ENCODE results near the gene HAUS8.

The HAUS8 gene

GRCh38 chr19:17075864-17076542, 751 bp upstream of the HAUS8 start:
- ATAC-seq, result no peak

GRCh38 chr19:17074634-17075034, 618 bp downstream of the HAUS8 start:
- ATAC-seq, result no peak

- ATAC-seq, result no peak
Measured at GRCh38 chr19:17073869-17074633, 1.2 kb downstream of the HAUS8 start.

- no peak for ATAC-seq
Measured at GRCh38 chr19:17070912-17071311, 4.3 kb downstream of the HAUS8 start.

GRCh38 chr19:17070421-17070820, 4.8 kb downstream of the HAUS8 start:
- no peak for ATAC-seq

GRCh38 chr19:17069193-17069592, 6.1 kb downstream of the HAUS8 start:
- no peak for ATAC-seq

GRCh38 chr19:17063428-17063827, 11.8 kb downstream of the HAUS8 start:
- peak; percentile 70 to 81 for ATAC-seq

- no peak for ATAC-seq
Measured at GRCh38 chr19:17061691-17062090, 13.6 kb downstream of the HAUS8 start.

GRCh38 chr19:17061205-17061604, 14.0 kb downstream of the HAUS8 start:
- ATAC-seq, result no peak

- no peak for ATAC-seq
Measured at GRCh38 chr19:17060802-17061201, 14.4 kb downstream of the HAUS8 start.

GRCh38 chr19:17058236-17058635, 17.0 kb downstream of the HAUS8 start:
- ATAC-seq, result no peak

- no peak for ATAC-seq
Measured at GRCh38 chr19:17055636-17056035, 19.6 kb downstream of the HAUS8 start.

GRCh38 chr19:17054746-17055145, 20.5 kb downstream of the HAUS8 start:
- ATAC-seq, result no peak

GRCh38 chr19:17052439-17052838, 22.8 kb downstream of the HAUS8 start:
- ATAC-seq, result no peak

- ATAC-seq, result no peak
Measured at GRCh38 chr19:17049711-17050280, 25.5 kb downstream of the HAUS8 start.

- no peak for ATAC-seq
Measured at GRCh38 chr19:17048885-17049453, 26.3 kb downstream of the HAUS8 start.

GRCh38 chr19:17045907-17046502, 29.2 kb downstream of the HAUS8 start:
- ATAC-seq, result no peak

- ATAC-seq, result no peak
Measured at GRCh38 chr19:17043744-17044143, 31.5 kb downstream of the HAUS8 start.

- no peak for ATAC-seq
Measured at GRCh38 chr19:17041976-17042375, 33.3 kb downstream of the HAUS8 start.

- no peak for ATAC-seq
Measured at GRCh38 chr19:17037966-17038500, 37.2 kb downstream of the HAUS8 start.

GRCh38 chr19:17037184-17037583, 38.1 kb downstream of the HAUS8 start:
- no peak for ATAC-seq

GRCh38 chr19:17036640-17037039, 38.6 kb downstream of the HAUS8 start:
- ATAC-seq, result no peak

GRCh38 chr19:17035842-17036424, 39.3 kb downstream of the HAUS8 start:
- no peak for ATAC-seq

All from activated CD4-positive, CD25-positive, alpha-beta regulatory T cell treated with anti-CD3 and anti-CD28 coated beads, Interleukin-2, amount 50 U/mL, for 24 hours (primary cell).